Germinal center (tissue), 1 donor: Measurements from ENCODE around the gene RLIM.
"Not testable (repeated sequence)": the region's sequence is repeated elsewhere in the genome, so short reads cannot be mapped to it uniquely, and the experiment has no call there.

ENCODE experiments used
- DNase-seq: peaks from one replicate; pipeline ENCODE4 v3.0.0; 2012; ENCODE audit warnings: mixed read lengths, low spot score

Gene RLIM, protein sequence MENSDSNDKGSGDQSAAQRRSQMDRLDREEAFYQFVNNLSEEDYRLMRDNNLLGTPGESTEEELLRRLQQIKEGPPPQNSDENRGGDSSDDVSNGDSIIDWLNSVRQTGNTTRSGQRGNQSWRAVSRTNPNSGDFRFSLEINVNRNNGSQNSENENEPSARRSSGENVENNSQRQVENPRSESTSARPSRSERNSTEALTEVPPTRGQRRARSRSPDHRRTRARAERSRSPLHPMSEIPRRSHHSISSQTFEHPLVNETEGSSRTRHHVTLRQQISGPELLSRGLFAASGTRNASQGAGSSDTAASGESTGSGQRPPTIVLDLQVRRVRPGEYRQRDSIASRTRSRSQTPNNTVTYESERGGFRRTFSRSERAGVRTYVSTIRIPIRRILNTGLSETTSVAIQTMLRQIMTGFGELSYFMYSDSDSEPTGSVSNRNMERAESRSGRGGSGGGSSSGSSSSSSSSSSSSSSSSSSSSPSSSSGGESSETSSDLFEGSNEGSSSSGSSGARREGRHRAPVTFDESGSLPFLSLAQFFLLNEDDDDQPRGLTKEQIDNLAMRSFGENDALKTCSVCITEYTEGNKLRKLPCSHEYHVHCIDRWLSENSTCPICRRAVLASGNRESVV

DNA sequence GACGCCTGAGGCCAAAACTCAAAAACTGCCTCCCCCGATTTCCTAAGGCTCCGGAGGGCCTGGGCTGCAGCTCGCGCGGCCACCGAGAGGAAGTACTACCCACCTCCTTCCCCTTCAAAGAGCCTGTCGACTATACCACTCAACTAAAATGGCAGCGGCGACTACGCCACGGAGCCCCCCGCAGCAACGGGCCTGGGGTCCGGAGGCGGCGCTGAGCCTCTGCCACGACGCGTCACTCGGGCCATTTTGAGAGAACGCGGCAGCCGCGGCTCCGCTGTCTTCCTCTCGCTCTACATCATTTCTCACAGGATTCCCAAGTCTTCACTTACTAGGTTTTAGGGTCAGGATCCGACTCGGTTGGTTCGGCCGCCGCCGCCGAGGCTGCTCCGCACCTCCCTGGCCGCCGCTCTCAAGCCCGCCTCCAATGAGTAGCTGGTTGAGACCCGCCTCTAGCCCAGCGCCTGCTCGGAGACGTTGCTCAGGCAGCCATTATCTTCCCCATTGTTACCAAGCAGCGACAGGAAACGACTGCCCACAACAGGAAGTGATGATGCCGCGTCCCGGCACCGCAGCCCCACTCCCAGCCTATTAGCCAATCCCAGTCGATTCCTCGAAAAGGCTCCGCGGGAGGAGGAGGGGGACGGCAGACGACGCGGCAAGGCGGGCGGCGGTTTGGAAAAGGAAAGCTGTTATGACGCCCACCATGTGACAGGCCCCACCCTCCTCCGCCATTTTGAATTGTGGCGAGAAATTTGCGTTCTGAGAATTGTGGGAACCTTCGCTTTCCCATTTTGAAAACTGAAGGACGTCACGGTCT is at the start of gene RLIM:
RLIM (minus strand) TSS at position 532 of the 817 bp plus-strand sequence. CDS start 18,647 bp downstream, outside the sequence.
- peak; percentile 90 for DNase-seq

GRCh38 chrX:74656079-74656745 is 41.8 kb upstream of the RLIM start:
- no peak for DNase-seq

GRCh38 chrX:74654953-74655352 is 40.5 kb upstream of the RLIM start:
- DNase-seq, result not testable (repeated sequence)

DNA sequence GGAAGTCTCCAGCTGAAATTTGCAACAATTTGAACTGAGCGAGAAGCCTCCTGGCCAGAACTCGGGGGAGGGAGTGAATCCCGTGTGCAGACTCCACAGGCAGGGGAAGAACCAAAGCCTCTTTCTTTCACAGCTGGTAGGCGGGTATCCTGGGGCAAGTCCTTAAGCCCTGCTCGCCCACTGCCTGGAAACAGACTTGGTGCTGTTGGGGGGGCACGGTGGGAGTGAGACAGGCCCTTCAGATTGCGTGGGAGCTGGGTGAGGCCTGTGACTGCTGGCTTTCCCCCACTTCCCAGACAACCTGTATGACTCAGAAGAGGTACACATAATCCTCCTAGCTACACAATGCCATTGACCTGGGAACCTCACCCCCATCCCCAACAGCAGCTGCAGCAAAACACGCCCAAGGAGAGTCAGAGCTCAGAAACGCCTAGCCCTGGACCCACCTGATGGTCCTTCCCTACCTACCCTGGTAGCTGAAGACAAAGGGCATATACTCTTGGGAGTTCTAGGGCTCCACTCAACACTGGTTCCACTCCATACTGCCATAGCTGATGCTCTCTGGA is 22.4 kb upstream of the RLIM start:
- no peak for DNase-seq

GRCh38 chrX:74613370-74614092 is 893 bp downstream of the RLIM start:
- peak; percentile 2 for DNase-seq

GRCh38 chrX:74606799-74607198 is 7.6 kb downstream of the RLIM start:
- DNase-seq, result no peak

GRCh38 chrX:74606342-74606741 is 8.1 kb downstream of the RLIM start:
- DNase-seq, result no peak

GRCh38 chrX:74603040-74603439 is 11.4 kb downstream of the RLIM start:
- DNase-seq, result no peak

- no peak for DNase-seq
Observed at GRCh38 chrX:74602142-74602541, 12.3 kb downstream of the RLIM start.

DNA sequence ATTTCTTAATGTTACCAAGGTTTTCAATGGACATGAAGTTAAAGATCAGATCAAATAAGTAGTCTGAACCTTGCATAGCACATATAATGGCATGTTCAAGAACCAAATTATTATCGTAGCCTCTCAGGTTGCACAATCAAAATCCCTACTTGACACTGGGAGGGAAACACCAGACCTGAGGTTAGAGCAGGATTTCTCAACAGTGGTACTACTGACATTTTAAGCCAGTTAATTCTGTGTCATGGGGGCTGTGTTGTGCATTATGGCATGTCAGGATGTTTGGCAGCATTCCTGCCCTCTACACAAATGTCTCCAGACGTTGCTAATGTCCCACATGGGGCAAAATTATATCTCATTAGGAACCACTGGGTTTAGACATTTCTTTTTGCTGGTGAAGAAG is 20.8 kb downstream of the RLIM start:
- DNase-seq, result no peak

DNA sequence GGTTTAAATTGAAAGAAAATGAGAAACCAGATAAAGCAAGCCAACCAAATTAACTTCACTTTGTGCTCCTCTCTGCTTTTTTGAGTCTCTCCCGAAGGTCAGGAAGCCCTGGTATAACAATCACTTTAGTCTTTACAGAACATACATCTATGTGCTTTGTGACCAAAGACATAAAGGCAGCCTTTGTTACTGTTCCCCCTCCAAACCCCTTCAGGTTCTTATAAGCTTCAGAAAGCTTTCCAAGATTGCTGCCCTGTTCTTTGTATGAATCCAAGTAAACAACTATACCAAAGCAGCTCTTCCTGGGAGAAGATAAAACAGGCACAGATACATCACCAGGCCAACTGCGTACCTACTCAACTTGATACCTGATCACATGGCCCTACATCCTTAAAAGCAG is 28.7 kb downstream of the RLIM start:
- DNase-seq, result no peak

DNA sequence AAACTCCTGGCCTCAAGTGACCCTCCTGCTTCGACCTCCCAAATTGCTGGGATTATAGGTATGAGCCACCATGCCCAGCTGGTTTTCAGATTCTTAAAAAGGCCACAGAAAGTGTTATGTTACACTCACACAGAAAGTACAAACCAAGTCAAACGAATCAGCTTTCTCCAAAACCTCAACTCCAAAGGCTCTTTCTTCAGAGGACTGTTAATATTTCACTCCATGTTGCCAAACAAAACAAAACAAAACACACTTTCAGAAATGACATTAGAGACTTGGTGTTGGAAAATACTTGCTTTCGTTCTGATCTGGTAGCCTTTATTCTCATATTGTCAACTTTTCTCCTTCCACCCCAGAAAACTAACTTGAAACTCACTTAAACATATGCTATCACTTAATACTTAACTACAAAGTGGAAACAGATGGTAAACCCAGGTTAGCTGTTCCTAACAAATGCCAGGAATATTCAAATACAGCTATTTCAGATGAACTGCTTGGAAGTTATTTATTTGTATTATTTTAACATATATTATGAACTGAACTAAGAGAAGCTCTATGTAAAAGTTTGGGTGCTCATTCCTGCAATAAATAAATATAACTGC is 34.7 kb downstream of the RLIM start:
- DNase-seq, result no peak

GRCh38 chrX:74578137-74578536 is 36.3 kb downstream of the RLIM start:
- no peak for DNase-seq

GRCh38 chrX:74557378-74557777 is 57.0 kb downstream of the RLIM start:
- no peak for DNase-seq

- DNase-seq, result no peak
Observed at GRCh38 chrX:74551934-74552333, 62.5 kb downstream of the RLIM start.

- peak; percentile 52 for DNase-seq
Observed at GRCh38 chrX:74550295-74550802, 64.1 kb downstream of the RLIM start.

DNA sequence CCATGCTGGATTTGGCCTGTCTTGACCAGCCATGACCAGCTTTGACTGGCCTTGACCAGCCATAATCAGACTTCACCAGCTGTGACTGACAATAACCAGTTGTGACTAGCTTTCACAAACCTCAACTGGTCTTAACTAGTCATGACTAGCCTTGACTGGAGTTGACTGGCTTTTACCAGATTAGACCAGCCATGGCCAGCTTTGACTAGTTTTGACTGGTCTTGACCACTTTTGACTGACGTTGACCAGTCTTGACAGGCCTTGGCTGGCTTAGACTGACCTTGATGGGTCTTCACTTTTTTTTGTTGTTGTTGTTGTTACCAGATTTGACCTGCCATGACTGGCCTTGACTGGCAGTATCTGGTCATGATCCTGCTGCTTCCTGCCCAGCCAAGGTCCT is 67.4 kb downstream of the RLIM start:
- no peak for DNase-seq

- DNase-seq, result no peak
Observed at GRCh38 chrX:74545880-74546523, 68.4 kb downstream of the RLIM start.

- DNase-seq, result no peak
Observed at GRCh38 chrX:74540635-74541249, 73.7 kb downstream of the RLIM start.
